ENCODE data around the gene SLC39A11.
A peak's percentile ranks its signal among the peaks of the same experiment; 100 is the strongest.

Gene SLC39A11

GRCh38 chr17:72988451-72988850 is 104.0 kb downstream of the SLC39A11 start:
- H3K9ac ChIP-seq (ENCODE audit: low read length): no peak overlapping the region
- no peak for DNase-seq
- H3F3A ChIP-seq (ENCODE audit: insufficient read depth, low read length): no peaks in the 10 kb centered on the region
- H3K9me3 ChIP-seq (replicated peaks; ENCODE audit: insufficient read depth, low read length): no peaks in the 10 kb centered on the region
- no peaks in the 10 kb centered on the region for H3K36me3 ChIP-seq (replicated peaks; ENCODE audit: insufficient read depth, low read length)
- no peak overlapping the region for H3K4me3 ChIP-seq (ENCODE audit: low read length)
- H2AFZ ChIP-seq (ENCODE audit: low read length): no peak overlapping the region
- H3K27me3 ChIP-seq (replicated peaks; ENCODE audit: insufficient read depth, low read length): no peaks in the 10 kb centered on the region
- TF ChIP-seq EZH2phosphoT487 (IDR thresholded peaks at IDR 0.05; ENCODE audit: low read length) (no peak), EZH2 (optimal IDR thresholded peaks at IDR 0.05; ENCODE audit: low read depth, low read length) (no peak), CTCF (IDR thresholded peaks at IDR 0.05; ENCODE audit: low read length) (no peak)
- H3K27ac ChIP-seq (ENCODE audit: low read length): no peak overlapping the region
- H3K79me2 ChIP-seq (ENCODE audit: low read length): no peaks in the 10 kb centered on the region
- H3K4me1 ChIP-seq (ENCODE audit: low read length): no peaks in the 10 kb centered on the region
- H4K20me1 ChIP-seq (ENCODE audit: insufficient read depth, low read length): no peaks in the 10 kb centered on the region
- H3K4me2 ChIP-seq (ENCODE audit: low read depth, low read length): no peak overlapping the region
- H3K9me2 ChIP-seq (replicated peaks; ENCODE audit: insufficient read depth, low read length): no peaks in the 10 kb centered on the region

GRCh38 chr17:72987166-72987565 is 105.3 kb downstream of the SLC39A11 start:
- no peak overlapping the region for H3K27ac ChIP-seq (ENCODE audit: low read length)
- TF ChIP-seq EZH2phosphoT487 (IDR thresholded peaks at IDR 0.05; ENCODE audit: low read length) (no peak), CTCF (IDR thresholded peaks at IDR 0.05; ENCODE audit: low read length) (no peak), EZH2 (optimal IDR thresholded peaks at IDR 0.05; ENCODE audit: low read depth, low read length) (no peak)
- no peaks in the 10 kb centered on the region for H3K9me3 ChIP-seq (replicated peaks; ENCODE audit: insufficient read depth, low read length)
- no peak overlapping the region for H3K4me3 ChIP-seq (ENCODE audit: low read length)
- H3F3A ChIP-seq (ENCODE audit: insufficient read depth, low read length): no peaks in the 10 kb centered on the region
- no peaks in the 10 kb centered on the region for H3K9me2 ChIP-seq (replicated peaks; ENCODE audit: insufficient read depth, low read length)
- H3K79me2 ChIP-seq (ENCODE audit: low read length): no peaks in the 10 kb centered on the region
- H2AFZ ChIP-seq (ENCODE audit: low read length): no peak overlapping the region
- no peaks in the 10 kb centered on the region for H3K36me3 ChIP-seq (replicated peaks; ENCODE audit: insufficient read depth, low read length)
- no peak overlapping the region for H3K4me2 ChIP-seq (ENCODE audit: low read depth, low read length)
- H3K4me1 ChIP-seq (ENCODE audit: low read length): no peaks in the 10 kb centered on the region
- no peak overlapping the region for H3K9ac ChIP-seq (ENCODE audit: low read length)
- no peaks in the 10 kb centered on the region for H3K27me3 ChIP-seq (replicated peaks; ENCODE audit: insufficient read depth, low read length)
- no peak for DNase-seq
- no peaks in the 10 kb centered on the region for H4K20me1 ChIP-seq (ENCODE audit: insufficient read depth, low read length)

GRCh38 chr17:72985882-72986720 is 106.4 kb downstream of the SLC39A11 start:
- peak; percentile 90 for TF ChIP-seq CTCF (IDR thresholded peaks at IDR 0.05; ENCODE audit: low read length)
- no peak for TF ChIP-seq EZH2phosphoT487 (IDR thresholded peaks at IDR 0.05; ENCODE audit: low read length)
- no peak overlapping the region for H3K27ac ChIP-seq (ENCODE audit: low read length)
- DNase-seq: peak; percentile 66
- H3K79me2 ChIP-seq (ENCODE audit: low read length): no peaks in the 10 kb centered on the region
- no peak overlapping the region for H3K4me3 ChIP-seq (ENCODE audit: low read length)
- H3K4me2 ChIP-seq (ENCODE audit: low read depth, low read length): no peak overlapping the region
- no peaks in the 10 kb centered on the region for H3K9me2 ChIP-seq (replicated peaks; ENCODE audit: insufficient read depth, low read length)
- no peaks in the 10 kb centered on the region for H3K27me3 ChIP-seq (replicated peaks; ENCODE audit: insufficient read depth, low read length)
- no peaks in the 10 kb centered on the region for H3F3A ChIP-seq (ENCODE audit: insufficient read depth, low read length)
- no peaks in the 10 kb centered on the region for H3K36me3 ChIP-seq (replicated peaks; ENCODE audit: insufficient read depth, low read length)
- H3K9ac ChIP-seq (ENCODE audit: low read length): no peak overlapping the region
- H3K4me1 ChIP-seq (ENCODE audit: low read length): no peaks in the 10 kb centered on the region
- no peaks in the 10 kb centered on the region for H3K9me3 ChIP-seq (replicated peaks; ENCODE audit: insufficient read depth, low read length)
- no peak overlapping the region for H2AFZ ChIP-seq (ENCODE audit: low read length)
- no peaks in the 10 kb centered on the region for H4K20me1 ChIP-seq (ENCODE audit: insufficient read depth, low read length)

Measured in MM.1S (cell line).